HG03439 (cell line): ENCODE results near the gene HNRNPA3.
"Not testable (repeated sequence)": the region's sequence is repeated elsewhere in the genome, so short reads cannot be mapped to it uniquely, and the experiment has no call there.

Experiments
- ATAC-seq: cut with Tn5 transposase; IDR thresholded peaks from one replicate; pipeline ENCODE4 v1.9.1; 2021; ENCODE audit warnings: mild to moderate bottlenecking, moderate library complexity; ENCODE audit not compliant: unreplicated experiment

HNRNPA3 gene

GRCh38 chr2:177188482-177189469, 23.8 kb upstream of the HNRNPA3 start:
- ATAC-seq, result no peak

- no peak for ATAC-seq
Measured at GRCh38 chr2:177190941-177191340, 21.7 kb upstream of the HNRNPA3 start.

GRCh38 chr2:177192788-177193187, 19.8 kb upstream of the HNRNPA3 start:
- no peak for ATAC-seq

- ATAC-seq, result peak; percentile 55
Measured at GRCh38 chr2:177193240-177193639, 19.4 kb upstream of the HNRNPA3 start.

GRCh38 chr2:177195194-177195593, 17.4 kb upstream of the HNRNPA3 start:
- ATAC-seq, result no peak

- not testable (repeated sequence) for ATAC-seq
Measured at GRCh38 chr2:177200419-177200818, 12.2 kb upstream of the HNRNPA3 start.

- ATAC-seq, result no peak
Measured at GRCh38 chr2:177201919-177202346, 10.7 kb upstream of the HNRNPA3 start.

- no peak for ATAC-seq
Measured at GRCh38 chr2:177204417-177204816, 8.2 kb upstream of the HNRNPA3 start.

GRCh38 chr2:177207101-177207500, 5.5 kb upstream of the HNRNPA3 start:
- peak; percentile 53 for ATAC-seq

- ATAC-seq, result no peak
Measured at GRCh38 chr2:177211169-177211568, 1.4 kb upstream of the HNRNPA3 start.

GRCh38 chr2:177211576-177212105, 953 bp upstream of the HNRNPA3 start:
- no peak for ATAC-seq

- ATAC-seq, result peak; percentile 55
Measured at GRCh38 chr2:177212891-177213856, 580 bp downstream of the HNRNPA3 start.

GRCh38 chr2:177217247-177217843, 4.8 kb downstream of the HNRNPA3 start:
- ATAC-seq, result no peak

GRCh38 chr2:177219787-177220186, 7.2 kb downstream of the HNRNPA3 start:
- not testable (repeated sequence) for ATAC-seq

GRCh38 chr2:177221534-177221933, 8.9 kb downstream of the HNRNPA3 start:
- ATAC-seq, result no peak

- no peak for ATAC-seq
Measured at GRCh38 chr2:177221970-177222369, 9.4 kb downstream of the HNRNPA3 start.

GRCh38 chr2:177223436-177223835, 10.8 kb downstream of the HNRNPA3 start:
- not testable (repeated sequence) for ATAC-seq

GRCh38 chr2:177225965-177226360, 13.4 kb downstream of the HNRNPA3 start:
- ATAC-seq, result no peak

- ATAC-seq, result no peak
Measured at GRCh38 chr2:177229442-177230242, 17.0 kb downstream of the HNRNPA3 start.

GRCh38 chr2:177231270-177231669, 18.7 kb downstream of the HNRNPA3 start:
- no peak for ATAC-seq
